ENCODE measurements around the gene ARMH1. TPM values are rescaled to one million over a fixed set of nuclear protein-coding genes. Genes with fewer than 3 reads are reported as not detected.

ARMH1 gene
- total and polyA plus RNA-seq, 7 experiments from 2014 or later: 32.8 to 205 (median 71.8) TPM

- Mint-ChIP-seq H3K36me3 (peaks cover 5 to 26% (median 5%) of the 10 kb centered on the region in 5 donors), H3K27ac (peak overlapping the region in 3 of 9 donors; percentile 7 to 58 (median 23)), H3K27me3 (no peaks in the 10 kb centered on the region), H3K4me1 (peaks cover 0 to 5% (median 0%) of the 10 kb centered on the region in 7 donors), H3K9me3 (no peaks in the 10 kb centered on the region), H3K4me3 (no peak overlapping the region)
- H3K36me3 ChIP-seq (ENCODE audit: control insufficient read depth in 2 of 3, insufficient read depth in 3 of 3, low read length in 3 of 3): peaks cover 0 to 38% (median 2%) of the 10 kb centered on the region in 3 experiments
- ATAC-seq: no peak
- intact Hi-C loops (cut with micrococcal nuclease): loop anchor here (1.0 to 5.0 kb wide), 6 partner anchors 21 to 436 kb away; partner anchors contain the start of genes ARMH1 (in 1 of the 2) and TMEM53 (in 1 of the 2)
- POLR2A ChIA-PET: interaction anchor here (1.1 to 1.9 kb wide), 2 partner anchors 19 to 22 kb away, joined by 3 to 14 read pairs; no protein-coding TSS in a partner anchor
- no peak overlapping the region for H3K4me3 ChIP-seq (ENCODE audit: low read length)
- H3K27me3 ChIP-seq (ENCODE audit: control insufficient read depth in 2 of 2, insufficient read depth in 2 of 2, low read length in 2 of 2): no peaks in the 10 kb centered on the region
- no peaks in the 10 kb centered on the region for H3K4me1 ChIP-seq (ENCODE audit: control insufficient read depth in 2 of 2, insufficient read depth in 2 of 2, low read length in 2 of 2)
- CTCF ChIA-PET: interaction anchor here (0.5 to 3.4 kb wide), 22 partner anchors 9 to 437 kb away, joined by 3 to 65 read pairs (median 7); no protein-coding TSS in a partner anchor
- no peak for DNase-seq
- H3K9me3 ChIP-seq (ENCODE audit: control insufficient read depth in 2 of 3, low read length in 3 of 3): no peaks in the 10 kb centered on the region
- no peak overlapping the region for H3K27ac ChIP-seq (ENCODE audit: low read depth, low read length)
Measured at GRCh38 chr1:44653107-44653964, 21.2 kb upstream of the ARMH1 start.

- ChIA-PET CTCF (interaction anchor here (0.6 to 1.5 kb wide), 4 partner anchors 38 to 273 kb away, joined by 3 to 5 read pairs (median 4); no protein-coding TSS in a partner anchor), POLR2A (no interaction called here)
- no peaks in the 10 kb centered on the region for H3K9me3 ChIP-seq (ENCODE audit: control insufficient read depth in 2 of 3, low read length in 3 of 3)
- H3K4me3 Mint-ChIP-seq: no peak overlapping the region
- H3K27ac ChIP-seq (ENCODE audit: low read depth, low read length): no peak overlapping the region
- H3K4me1 Mint-ChIP-seq: peaks cover 0 to 5% (median 0%) of the 10 kb centered on the region in 7 donors
- H3K27me3 Mint-ChIP-seq: no peaks in the 10 kb centered on the region
- peaks cover 0 to 14% (median 0%) of the 10 kb centered on the region in 5 donors for H3K36me3 Mint-ChIP-seq
- ATAC-seq: no peak
- DNase-seq: peak in 1 of 9 donors; percentile 7
- peaks cover 0 to 24% (median 0%) of the 10 kb centered on the region in 3 experiments for H3K36me3 ChIP-seq (ENCODE audit: control insufficient read depth in 2 of 3, insufficient read depth in 3 of 3, low read length in 3 of 3)
- H3K4me1 ChIP-seq (ENCODE audit: control insufficient read depth in 2 of 2, insufficient read depth in 2 of 2, low read length in 2 of 2): no peaks in the 10 kb centered on the region
- no peak overlapping the region for H3K27ac Mint-ChIP-seq
- H3K27me3 ChIP-seq (ENCODE audit: control insufficient read depth in 2 of 2, insufficient read depth in 2 of 2, low read length in 2 of 2): no peaks in the 10 kb centered on the region
- no peak overlapping the region for H3K4me3 ChIP-seq (ENCODE audit: low read length)
- intact Hi-C loops (cut with micrococcal nuclease): loop anchor here in 1 of 2 donors (5.0 kb wide), 1 partner anchor 437 kb away; no protein-coding TSS in a partner anchor
- H3K9me3 Mint-ChIP-seq: no peaks in the 10 kb centered on the region
Measured at GRCh38 chr1:44654621-44655187, 19.8 kb upstream of the ARMH1 start.

- Histone ChIP-seq H3K36me3 (ENCODE audit: control insufficient read depth in 2 of 3, insufficient read depth in 3 of 3, low read length in 3 of 3) (peaks cover 0 to 15% (median 0%) of the 10 kb centered on the region in 3 experiments), H3K4me3 (ENCODE audit: low read length) (no peak overlapping the region), H3K9me3 (ENCODE audit: control insufficient read depth in 2 of 3, low read length in 3 of 3) (no peaks in the 10 kb centered on the region), H3K27me3 (ENCODE audit: control insufficient read depth in 2 of 2, insufficient read depth in 2 of 2, low read length in 2 of 2) (no peaks in the 10 kb centered on the region), H3K4me1 (ENCODE audit: control insufficient read depth in 2 of 2, insufficient read depth in 2 of 2, low read length in 2 of 2) (no peaks in the 10 kb centered on the region), H3K27ac (ENCODE audit: low read depth, low read length) (no peak overlapping the region)
- POLR2A ChIA-PET: no interaction called here
- ATAC-seq (no peak), DNase-seq (peak in 1 of 9 donors; percentile 5)
- CTCF ChIA-PET: interaction anchor here (1.5 kb wide), 1 partner anchor 91 kb away, joined by 3 read pairs; no protein-coding TSS in a partner anchor
- H3K4me3 Mint-ChIP-seq: no peak overlapping the region
- peaks cover 0 to 5% (median 0%) of the 10 kb centered on the region in 7 donors for H3K4me1 Mint-ChIP-seq
- intact Hi-C loops (cut with micrococcal nuclease): no loop called here
- H3K9me3 Mint-ChIP-seq: no peaks in the 10 kb centered on the region
- H3K27ac Mint-ChIP-seq: peak overlapping the region in 1 of 9 donors; percentile 45
- no peaks in the 10 kb centered on the region for H3K27me3 Mint-ChIP-seq
- peaks cover 0 to 12% (median 0%) of the 10 kb centered on the region in 5 donors for H3K36me3 Mint-ChIP-seq
Measured at GRCh38 chr1:44655609-44656008, 18.9 kb upstream of the ARMH1 start.

- Mint-ChIP-seq H3K4me1 (peaks cover 3 to 9% (median 8%) of the 10 kb centered on the region in 7 donors), H3K27ac (no peak overlapping the region), H3K4me3 (no peak overlapping the region), H3K9me3 (no peaks in the 10 kb centered on the region), H3K27me3 (no peaks in the 10 kb centered on the region), H3K36me3 (peaks cover 0 to 4% (median 0%) of the 10 kb centered on the region in 5 donors)
- no peaks in the 10 kb centered on the region for H3K27me3 ChIP-seq (ENCODE audit: control insufficient read depth in 2 of 2, insufficient read depth in 2 of 2, low read length in 2 of 2)
- no peaks in the 10 kb centered on the region for H3K9me3 ChIP-seq (ENCODE audit: control insufficient read depth in 2 of 3, low read length in 3 of 3)
- H3K27ac ChIP-seq (ENCODE audit: low read depth, low read length): no peak overlapping the region
- peaks cover 0 to 6% (median 0%) of the 10 kb centered on the region in 3 experiments for H3K36me3 ChIP-seq (ENCODE audit: control insufficient read depth in 2 of 3, insufficient read depth in 3 of 3, low read length in 3 of 3)
- ChIA-PET POLR2A (no interaction called here), CTCF (no interaction called here)
- peaks cover 0 to 4% of the 10 kb centered on the region in 2 donors for H3K4me1 ChIP-seq (ENCODE audit: control insufficient read depth in 2 of 2, insufficient read depth in 2 of 2, low read length in 2 of 2)
- ATAC-seq (no peak), DNase-seq (no peak)
- no peak overlapping the region for H3K4me3 ChIP-seq (ENCODE audit: low read length)
- intact Hi-C loops (cut with micrococcal nuclease): no loop called here
Measured at GRCh38 chr1:44659566-44659965, 14.9 kb upstream of the ARMH1 start.

GRCh38 chr1:44660176-44660575 is 14.3 kb upstream of the ARMH1 start:
- H3K36me3 Mint-ChIP-seq: peaks cover 0 to 4% (median 0%) of the 10 kb centered on the region in 5 donors
- Histone ChIP-seq H3K4me1 (ENCODE audit: control insufficient read depth in 2 of 2, insufficient read depth in 2 of 2, low read length in 2 of 2) (peaks cover 0 to 8% of the 10 kb centered on the region in 2 donors), H3K4me3 (ENCODE audit: low read length) (no peak overlapping the region), H3K36me3 (ENCODE audit: control insufficient read depth in 2 of 3, insufficient read depth in 3 of 3, low read length in 3 of 3) (peaks cover 0 to 2% (median 0%) of the 10 kb centered on the region in 3 experiments), H3K27ac (ENCODE audit: low read depth, low read length) (no peak overlapping the region), H3K27me3 (ENCODE audit: control insufficient read depth in 2 of 2, insufficient read depth in 2 of 2, low read length in 2 of 2) (no peaks in the 10 kb centered on the region), H3K9me3 (ENCODE audit: control insufficient read depth in 2 of 3, low read length in 3 of 3) (no peaks in the 10 kb centered on the region)
- H3K9me3 Mint-ChIP-seq: no peaks in the 10 kb centered on the region
- ChIA-PET POLR2A (no interaction called here), CTCF (no interaction called here)
- ATAC-seq: no peak
- H3K4me1 Mint-ChIP-seq: peaks cover 6 to 15% (median 13%) of the 10 kb centered on the region in 7 donors
- no peak overlapping the region for H3K4me3 Mint-ChIP-seq
- no peaks in the 10 kb centered on the region for H3K27me3 Mint-ChIP-seq
- intact Hi-C loops (cut with micrococcal nuclease): no loop called here
- no peak for DNase-seq
- no peak overlapping the region for H3K27ac Mint-ChIP-seq

GRCh38 chr1:44661781-44662682 is 12.5 kb upstream of the ARMH1 start:
- Histone ChIP-seq H3K4me1 (ENCODE audit: control insufficient read depth in 2 of 2, insufficient read depth in 2 of 2, low read length in 2 of 2) (peaks cover 0 to 8% of the 10 kb centered on the region in 2 donors), H3K36me3 (ENCODE audit: control insufficient read depth in 2 of 3, insufficient read depth in 3 of 3, low read length in 3 of 3) (no peaks in the 10 kb centered on the region), H3K9me3 (ENCODE audit: control insufficient read depth in 2 of 3, low read length in 3 of 3) (no peaks in the 10 kb centered on the region), H3K27me3 (ENCODE audit: control insufficient read depth in 2 of 2, insufficient read depth in 2 of 2, low read length in 2 of 2) (no peaks in the 10 kb centered on the region), H3K27ac (ENCODE audit: low read depth, low read length) (no peak overlapping the region), H3K4me3 (ENCODE audit: low read length) (no peak overlapping the region)
- H3K4me3 Mint-ChIP-seq: no peak overlapping the region
- CTCF ChIA-PET: interaction anchor here (1.3 kb wide), 1 partner anchor 9 kb away, joined by 6 read pairs; no protein-coding TSS in a partner anchor
- intact Hi-C loops (cut with micrococcal nuclease): no loop called here
- H3K9me3 Mint-ChIP-seq: no peaks in the 10 kb centered on the region
- H3K36me3 Mint-ChIP-seq: peaks cover 0 to 3% (median 0%) of the 10 kb centered on the region in 5 donors
- POLR2A ChIA-PET: interaction anchor here (0.5 kb wide), 1 partner anchor 584 kb away, joined by 3 read pairs; no protein-coding TSS in a partner anchor
- peaks cover 6 to 17% (median 13%) of the 10 kb centered on the region in 7 donors for H3K4me1 Mint-ChIP-seq
- no peaks in the 10 kb centered on the region for H3K27me3 Mint-ChIP-seq
- no peak for ATAC-seq
- no peak for DNase-seq
- H3K27ac Mint-ChIP-seq: peak overlapping the region in 1 of 9 donors; percentile 10

Measured in naive thymus-derived CD4-positive, alpha-beta T cell (primary cell).